HG03175 (cell line): ENCODE measurements around the gene SPX.

Experiments
- ATAC-seq: cut with Tn5 transposase; IDR thresholded peaks from one replicate; pipeline ENCODE4 v1.9.1; 2021; ENCODE audit warnings: mild to moderate bottlenecking, moderate library complexity; ENCODE audit not compliant: unreplicated experiment

SPX gene

DNA sequence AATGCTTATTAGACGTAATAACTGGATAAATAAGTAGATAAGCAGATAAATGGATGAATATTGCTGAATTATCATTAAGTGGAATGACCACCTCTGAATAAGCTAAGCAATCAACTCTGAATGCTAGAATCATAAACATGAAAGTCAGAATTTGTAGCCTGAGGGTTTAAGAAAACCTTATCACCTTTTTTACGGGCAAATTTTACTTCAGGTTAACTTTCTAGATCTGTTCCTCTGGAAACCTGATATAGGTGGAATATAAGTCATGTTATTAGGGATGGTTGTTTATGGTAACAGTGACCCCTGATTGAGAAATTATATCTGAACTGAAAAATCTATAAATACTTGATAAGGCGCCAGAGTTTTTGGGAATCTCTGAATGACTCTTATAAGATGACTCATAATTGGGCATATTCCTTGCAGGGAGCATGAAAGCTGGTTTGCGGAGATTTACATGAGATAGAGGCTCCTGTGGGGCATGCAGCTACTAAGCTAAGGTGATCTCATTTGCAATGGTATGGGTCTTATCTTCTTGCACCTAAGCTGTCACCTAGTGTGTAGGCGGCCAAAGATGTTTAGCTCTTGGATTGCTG is 12.1 kb downstream of the SPX start:
- no peak for ATAC-seq

DNA sequence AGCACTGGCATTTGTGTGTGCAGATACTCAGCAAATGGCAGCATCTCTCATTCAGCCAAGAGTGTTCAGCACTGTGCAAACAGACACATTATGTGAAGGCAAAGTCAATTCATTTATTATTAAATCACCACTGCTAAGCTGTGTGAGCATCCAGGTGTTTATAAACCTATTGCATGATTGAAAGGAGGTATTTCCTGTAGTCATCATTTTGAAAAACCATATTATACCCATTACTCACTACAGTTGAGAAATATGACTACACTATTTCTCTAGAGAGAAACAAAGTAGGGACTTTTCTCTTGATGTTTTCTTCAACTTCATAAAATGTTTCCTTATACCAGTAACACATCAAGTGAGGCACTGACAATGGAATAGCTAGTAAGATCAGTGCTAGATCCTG is 13.7 kb downstream of the SPX start:
- no peak for ATAC-seq

DNA sequence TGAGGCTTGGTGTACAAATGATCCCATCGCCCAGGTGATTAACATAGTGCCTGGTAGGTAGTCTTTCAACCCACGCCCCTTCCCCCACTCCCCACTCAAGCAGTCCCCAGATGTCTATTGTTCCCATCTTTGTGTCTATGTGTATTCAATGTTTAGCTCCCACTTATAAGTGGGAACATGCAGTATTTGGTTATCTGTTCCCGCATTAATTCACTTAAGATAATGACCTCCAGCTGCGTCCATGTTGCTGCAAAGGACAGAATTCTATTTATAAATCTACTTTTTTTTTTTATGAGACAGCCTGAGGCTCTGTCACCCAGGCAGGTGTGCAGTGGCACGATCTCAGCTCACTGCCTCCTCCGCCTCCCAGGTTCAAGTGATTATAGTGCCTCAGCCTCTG is 15.7 kb downstream of the SPX start:
- no peak for ATAC-seq

DNA sequence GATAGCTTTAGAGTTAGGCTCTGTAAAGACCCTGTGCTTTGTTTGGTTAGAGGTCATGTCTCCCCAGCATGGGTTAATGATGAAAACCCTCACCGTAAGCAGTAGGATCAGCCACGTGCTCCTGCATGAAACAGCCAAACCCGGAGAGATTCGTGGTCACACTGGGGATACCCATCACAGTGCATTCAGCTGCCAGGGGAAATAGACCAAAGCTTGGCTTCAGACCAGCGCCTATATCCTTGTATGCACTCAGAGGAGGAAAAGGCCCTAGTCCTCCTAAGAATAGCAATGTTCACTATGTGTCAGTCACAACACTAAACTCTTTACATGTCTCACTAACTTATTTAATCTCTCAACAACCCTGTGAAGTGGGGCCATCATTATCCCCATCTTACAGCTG is 16.3 kb downstream of the SPX start:
- ATAC-seq, result no peak

DNA sequence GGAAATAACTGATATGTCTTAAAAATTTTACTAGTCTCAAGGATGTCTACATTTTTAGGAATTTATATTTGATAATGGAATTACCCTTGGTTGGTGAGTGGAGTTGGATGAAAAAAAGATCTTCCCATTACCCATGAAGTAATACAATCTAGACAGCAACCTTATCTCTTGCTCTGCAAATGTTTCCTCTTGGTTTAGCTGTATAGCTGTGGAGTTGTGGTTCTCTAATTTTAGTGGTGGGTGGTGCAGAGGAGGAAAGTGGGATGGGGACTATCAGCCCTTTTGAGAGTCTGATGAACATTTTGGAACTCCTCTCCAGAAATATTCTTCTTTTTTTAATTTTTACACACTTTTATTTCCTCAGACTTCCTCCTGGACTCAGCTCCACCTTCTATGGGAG is 17.1 kb downstream of the SPX start:
- ATAC-seq, result no peak

DNA sequence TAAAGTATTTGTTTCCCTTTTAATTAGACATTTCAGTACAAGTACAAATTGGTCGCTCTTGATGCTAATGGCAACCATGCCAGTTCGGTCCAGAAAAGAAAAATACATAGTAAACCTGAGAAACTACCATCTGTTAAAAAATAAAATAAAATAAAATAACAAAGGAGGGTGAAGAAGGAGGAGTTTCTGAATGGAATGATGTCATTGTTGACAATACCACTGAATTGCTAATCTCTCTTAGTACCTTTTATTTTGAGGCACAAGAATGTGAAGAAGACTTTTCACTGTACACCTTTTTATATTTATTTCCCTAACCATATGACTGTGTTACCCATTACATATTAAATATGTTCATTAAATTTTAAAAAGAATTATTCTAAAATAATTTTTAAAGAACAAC is 19.5 kb downstream of the SPX start:
- ATAC-seq, result no peak

DNA sequence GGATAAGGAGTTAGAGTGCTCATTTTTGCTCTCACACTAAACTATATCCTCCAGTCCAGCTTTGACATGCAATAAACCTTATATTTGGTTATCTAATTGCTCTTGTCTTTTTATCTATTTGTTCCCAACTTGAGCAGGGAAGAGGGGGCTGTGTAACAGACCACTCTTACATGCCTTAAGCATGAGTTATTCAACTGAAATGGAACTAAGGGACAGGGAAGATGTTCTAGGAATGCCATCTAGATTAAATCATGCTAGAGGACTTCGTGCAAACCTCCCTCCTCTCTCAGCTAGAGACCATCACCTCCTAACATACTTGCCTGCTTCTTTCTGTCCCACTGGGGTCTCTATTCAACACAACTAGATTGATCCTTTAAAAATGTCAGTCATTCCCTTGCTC is 20.6 kb downstream of the SPX start:
- no peak for ATAC-seq

DNA sequence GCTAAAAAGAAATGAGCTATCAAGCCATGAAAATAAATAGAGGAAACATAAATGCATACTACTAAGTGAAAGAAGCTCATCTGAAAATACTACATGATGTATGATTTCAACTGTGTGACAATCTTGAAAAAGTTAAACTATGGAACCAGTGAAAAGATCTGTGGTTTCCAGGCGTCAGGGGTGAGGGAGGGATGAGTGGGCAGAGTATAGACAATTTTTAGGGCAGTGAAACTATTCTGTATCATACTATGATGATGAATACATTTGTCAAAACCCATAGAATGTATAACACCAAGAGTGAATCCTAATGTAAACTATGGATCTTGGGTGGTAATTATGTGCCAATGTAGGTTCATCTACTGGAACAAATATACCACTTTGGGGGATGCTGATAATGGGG is 21.3 kb downstream of the SPX start:
- ATAC-seq, result no peak

DNA sequence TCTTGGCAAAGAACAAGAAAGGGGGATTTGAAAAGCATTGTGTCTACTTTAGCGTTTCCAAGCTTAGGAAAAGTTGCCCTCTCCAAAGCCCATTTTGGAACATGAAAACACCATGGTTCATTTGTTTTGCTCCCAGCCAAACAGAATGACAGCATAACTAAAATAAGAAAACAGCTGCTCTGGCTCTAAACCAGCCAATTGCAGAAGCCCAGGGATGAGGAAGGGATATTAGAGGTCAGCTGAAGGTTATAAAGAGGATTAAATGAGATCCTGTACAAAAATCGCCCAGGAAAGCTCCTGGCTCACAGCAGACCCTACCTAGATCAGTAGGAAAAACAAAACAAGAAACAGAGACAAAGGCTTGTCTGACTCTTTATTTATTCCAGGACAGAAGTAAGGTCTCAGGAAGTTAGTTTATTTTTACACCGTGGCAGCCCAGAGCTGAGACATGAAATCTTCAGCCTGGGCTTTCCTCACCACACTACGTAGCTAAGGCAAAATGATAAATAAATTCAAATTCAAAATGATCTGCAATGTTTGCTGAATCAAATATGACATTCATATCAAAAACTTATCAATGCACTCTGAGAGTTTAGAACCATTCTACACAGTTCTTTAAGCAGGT is 25.9 kb downstream of the SPX start:
- no peak for ATAC-seq

DNA sequence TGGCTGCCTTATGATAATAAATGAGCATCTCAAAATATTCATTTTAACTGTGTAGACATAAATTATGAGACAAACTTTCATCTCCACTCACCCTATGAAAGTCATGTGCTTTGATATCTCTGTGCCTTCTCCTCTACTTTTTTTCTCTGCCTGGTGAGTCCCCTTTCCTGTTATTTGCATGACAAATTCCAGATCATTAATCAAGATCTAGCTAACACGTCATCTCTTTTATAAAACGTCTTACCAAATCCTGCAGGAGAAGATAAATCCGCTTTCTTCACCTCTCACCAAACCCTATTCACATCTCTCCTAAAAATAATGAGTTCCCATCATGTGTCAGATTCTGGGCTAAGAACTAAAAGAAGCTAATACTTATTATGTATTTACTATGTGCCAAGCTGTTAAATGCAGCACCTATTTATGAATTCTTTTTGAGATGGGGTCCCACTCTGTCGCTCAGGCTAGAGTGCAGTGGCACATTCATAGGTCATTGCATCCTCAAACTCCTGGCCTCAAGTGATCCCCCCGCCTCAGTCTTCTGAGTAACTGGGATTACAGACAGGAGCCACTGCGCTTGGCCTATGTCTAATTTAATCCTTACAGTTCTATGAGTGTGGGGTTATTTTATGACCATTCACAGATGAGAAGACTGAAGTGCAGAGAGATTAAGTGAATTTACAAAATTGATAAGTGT is 26.7 kb downstream of the SPX start:
- no peak for ATAC-seq

DNA sequence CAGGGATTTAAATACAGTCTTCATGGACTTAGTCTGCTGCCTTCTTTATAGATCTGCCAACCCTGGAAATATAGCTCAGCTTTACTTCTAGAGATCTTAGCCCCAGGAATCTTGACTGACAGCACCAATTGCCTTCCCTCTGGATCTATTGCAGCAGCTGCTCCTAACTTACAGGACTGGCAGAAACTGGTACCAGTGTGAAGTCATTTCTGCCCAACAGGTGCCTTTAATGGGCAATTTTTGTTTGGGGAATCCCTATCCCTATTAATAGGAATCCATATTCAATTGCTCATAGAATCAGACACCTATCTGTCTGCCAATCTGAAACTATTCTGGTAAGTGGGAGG is 27.2 kb downstream of the SPX start:
- no peak for ATAC-seq

DNA sequence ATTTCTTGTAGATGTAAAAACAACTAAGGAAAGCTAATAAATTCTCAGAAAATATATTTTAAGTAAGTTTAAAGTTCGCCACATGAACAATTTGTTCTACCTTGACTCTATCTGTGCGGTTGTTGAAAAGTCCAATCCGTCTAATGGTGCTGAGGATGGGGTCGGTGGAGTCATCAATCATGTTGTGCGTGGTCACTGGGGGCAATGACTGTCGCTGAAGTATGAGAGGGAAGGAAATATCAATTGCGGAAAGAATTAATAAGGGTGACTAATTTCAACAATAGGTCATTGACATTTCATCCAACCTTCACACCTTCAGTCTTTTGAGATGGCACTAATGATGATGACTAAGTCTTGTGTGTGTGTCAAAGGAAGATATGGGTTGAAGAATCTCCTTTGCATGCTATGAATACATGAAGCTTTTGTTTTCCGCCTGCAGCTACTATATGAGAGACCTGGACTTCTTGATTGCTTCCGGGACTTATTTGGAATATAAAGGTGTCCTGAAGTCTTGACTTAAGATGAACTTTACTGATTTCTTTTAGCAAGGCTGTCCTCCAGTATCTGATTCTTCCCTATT is 32.1 kb downstream of the SPX start:
- no peak for ATAC-seq

DNA sequence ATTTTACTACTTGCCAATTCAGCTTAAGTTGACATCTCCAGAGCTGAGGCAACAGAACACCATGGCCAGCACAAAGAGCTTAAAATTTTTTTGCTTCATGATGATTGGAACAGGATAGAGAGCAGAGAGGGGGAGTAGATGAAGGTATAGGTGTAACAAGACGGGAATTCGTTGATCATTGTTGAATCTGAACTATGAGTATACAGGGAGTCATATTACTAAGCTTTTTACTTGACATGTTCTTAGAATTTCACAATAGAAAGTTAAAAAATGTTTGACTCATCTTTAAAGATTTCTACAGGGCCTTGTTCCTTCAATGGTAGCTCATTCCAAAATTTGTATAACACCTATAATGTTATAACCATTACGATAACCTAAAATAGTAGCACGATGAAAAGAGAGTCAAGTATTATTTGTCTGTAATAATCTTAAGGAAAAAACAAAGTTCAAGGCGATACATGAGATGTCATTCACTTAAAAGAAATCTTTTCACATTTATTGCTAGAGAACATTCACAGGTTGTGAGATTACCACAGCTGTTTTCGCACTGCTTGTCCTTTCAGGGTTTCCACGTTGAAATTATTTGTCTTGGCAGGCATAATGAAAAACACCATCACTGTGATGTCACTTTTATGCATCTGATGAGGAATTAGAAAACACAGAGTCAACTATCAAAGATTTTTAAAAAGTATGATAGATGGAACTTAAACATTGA is 33.9 kb downstream of the SPX start:
- no peak for ATAC-seq

DNA sequence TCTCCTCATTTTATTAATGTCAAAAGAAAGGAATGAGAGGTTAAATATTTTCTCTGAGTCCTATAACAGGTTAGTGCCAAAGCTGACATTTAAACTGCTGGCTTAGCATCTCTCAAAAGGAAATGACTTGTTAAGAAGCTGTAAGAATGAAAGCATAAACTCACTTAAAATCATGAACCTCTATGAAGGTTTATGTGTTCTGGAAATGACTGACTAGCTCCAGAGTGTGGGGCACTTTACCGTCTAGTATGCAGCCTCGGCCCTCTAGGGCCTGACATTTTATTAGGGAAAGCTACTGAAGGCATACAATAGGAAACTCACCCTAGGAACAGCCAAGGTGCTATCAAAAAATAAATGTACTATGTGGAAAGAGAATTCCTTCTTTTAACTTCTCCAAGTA is 35.1 kb downstream of the SPX start:
- ATAC-seq, result no peak

DNA sequence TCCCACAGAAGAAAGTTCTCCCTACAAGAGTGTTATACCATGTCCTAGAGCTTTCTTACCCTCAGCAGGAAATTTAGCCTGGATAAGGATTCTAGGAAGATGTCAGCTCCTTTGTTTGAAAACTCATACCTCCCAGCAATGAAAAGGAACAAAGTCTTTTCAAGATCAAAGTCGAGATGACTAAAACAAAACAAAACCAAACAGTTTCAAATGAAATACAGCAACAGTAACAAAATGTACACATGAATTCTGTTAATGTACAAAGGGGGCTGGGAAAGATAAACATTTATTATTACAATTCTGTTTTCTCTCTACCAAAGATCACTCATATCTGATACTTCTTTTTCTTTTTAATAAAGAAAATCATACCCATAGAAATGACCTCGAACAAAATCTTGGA is 36.8 kb downstream of the SPX start:
- no peak for ATAC-seq

DNA sequence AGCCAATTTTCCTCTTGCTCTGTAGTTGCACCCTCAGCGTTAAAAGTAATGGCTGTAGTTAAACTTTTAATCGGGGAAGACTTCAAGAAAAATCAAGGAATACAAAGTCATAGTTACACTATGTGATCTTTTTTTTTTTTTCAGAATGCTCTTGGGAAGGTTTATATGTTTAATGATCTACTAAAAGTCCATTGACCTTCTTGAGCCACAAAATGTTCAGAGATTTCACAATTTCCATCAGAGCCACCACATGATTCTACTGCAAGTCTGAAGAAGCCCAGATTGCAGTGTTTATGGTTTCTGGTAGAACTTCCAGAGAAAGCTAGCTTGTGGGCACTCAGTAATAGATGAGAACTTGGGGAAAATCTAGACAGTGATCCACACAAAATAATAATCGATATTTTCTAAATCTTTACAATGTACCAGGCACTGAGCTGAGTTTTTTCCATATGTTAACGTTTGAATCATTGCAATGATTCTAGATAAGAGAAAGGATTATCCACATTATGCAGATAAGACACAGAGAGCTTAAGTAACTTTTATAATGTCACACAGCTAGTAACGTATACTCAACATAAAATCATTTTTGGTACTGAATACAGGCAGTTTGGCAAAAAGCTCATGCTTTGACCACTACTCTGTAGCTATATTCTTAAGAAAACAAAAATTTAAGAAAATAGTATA is 40.3 kb downstream of the SPX start:
- no peak for ATAC-seq

DNA sequence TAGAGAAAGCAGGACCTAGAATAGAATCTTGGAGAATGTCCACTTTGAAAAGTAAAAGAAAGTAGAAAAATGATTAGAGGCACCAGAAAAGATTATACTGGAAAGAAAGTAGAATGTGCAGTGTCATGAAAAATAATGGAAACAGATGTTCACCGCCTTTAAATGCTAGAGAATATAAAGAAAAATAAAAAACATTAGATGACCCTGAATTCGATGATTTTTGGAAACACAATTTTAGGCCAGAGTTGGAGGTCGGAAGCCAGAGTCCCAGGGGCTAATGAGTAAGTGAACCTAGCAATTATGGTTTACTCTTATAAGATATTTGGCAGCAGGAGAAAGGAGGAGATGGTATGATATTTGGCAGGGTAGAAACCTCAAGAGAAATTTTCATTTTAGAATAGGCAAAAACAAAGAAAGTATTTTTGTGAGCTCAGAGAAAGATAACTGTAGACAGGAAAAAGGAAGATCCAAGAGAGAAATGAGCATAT is 40.9 kb downstream of the SPX start:
- ATAC-seq, result no peak

DNA sequence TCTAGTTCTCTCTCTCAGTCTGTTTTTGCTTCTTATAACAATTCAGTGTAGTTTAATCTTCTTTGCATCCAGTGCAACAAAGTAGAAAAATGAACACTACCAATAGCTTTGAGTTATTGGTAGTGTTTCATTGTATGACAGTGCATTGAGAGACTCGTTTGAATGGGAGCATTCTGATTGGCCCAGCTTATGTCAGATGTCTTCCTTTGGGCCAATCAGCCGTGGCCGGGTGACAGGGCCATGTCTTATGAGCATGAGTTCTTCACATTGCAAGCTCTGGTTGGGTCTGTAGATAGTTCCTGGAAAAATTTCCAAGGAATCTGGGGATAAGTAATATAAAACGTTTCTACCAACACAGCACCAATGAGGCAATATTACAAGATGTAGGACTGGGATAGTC is 42.0 kb downstream of the SPX start:
- no peak for ATAC-seq

DNA sequence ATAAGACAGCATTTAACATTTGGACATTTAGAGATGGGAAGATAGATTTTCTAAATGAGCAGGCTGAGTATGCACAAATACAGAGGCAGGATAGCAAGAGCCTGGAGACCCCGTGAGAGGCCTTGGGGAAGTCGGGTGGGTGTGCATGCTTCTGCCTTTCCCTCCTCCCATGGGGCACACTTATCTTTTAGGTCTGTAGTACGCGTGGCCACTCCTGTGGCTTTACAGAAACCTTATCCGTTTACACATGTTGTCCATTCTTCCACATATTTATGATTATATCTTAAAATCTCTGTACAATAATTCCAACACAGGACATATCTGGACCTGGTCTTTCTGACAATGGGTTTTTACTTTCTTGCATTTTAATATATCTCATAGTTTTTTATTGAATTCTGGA is 45.0 kb downstream of the SPX start:
- no peak for ATAC-seq

DNA sequence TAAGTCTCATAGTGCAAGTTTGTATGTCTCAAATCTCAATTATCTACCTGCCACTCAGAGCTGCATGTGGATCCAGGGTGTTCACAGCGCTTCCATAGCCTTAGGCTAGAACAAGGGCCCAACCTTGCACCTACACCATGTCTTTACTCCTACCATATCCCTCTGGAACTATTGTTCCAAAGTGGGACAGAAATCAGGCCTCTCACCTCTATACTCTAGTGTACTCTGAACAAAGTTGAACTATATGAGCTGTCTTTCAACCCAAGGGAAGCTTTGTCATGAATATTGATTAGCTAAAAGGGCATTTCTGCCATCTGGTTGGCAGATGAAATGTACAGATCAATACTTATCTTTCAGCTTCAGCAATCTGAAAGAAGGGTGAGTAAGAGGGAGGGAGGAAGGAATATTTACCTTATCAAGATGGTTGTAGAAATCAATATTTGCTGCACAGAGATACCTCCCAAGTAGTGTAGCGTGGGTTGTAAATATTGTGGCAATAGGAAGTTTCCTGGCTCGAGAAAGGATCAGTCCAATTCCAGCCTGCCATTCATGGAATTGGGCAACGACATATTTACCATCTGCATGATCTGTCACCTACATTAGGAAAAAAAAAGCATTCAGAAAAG is 47.8 kb downstream of the SPX start:
- no peak for ATAC-seq

DNA sequence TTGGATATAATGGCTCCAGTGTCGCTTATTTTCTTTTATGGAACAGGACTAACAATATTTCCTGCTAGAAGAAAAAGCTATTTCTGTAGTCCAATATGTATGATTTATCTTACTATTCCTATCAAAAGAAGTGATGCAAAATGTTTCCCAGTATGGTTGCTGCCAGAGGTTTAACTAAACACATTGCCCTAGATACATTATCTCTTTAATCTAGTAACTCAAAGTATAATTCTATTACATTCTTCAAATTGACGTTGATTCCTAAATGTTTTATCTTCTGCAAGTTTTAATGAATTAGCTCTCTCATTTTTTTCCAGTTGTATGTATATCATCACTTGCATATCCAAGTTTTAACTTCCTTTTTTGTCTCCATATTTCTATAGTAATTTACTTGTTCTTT is 50.3 kb downstream of the SPX start:
- ATAC-seq, result no peak
